DND-41 (cell line): ENCODE data around the gene RPIA.

Experiments used
- ATAC-seq: fragments of 200-7000 bp; cut with Tn5 transposase; 3 replicates; pipeline ENCODE4 v1.9.1; 2021; ENCODE audit warnings: low read depth; ENCODE audit not compliant: insufficient read depth
- DNase-seq: peaks from one replicate; pipeline ENCODE4 v3.0.0-alpha.2; 2020
- H2AFZ ChIP-seq: 2 replicates; pipeline ENCODE4 v1.6.0; 2012; ENCODE audit warnings: low read depth, low read length
- H3K27ac ChIP-seq: 2 replicates; pipeline ENCODE4 v1.5.1; 2012; ENCODE audit warnings: low read length, inconsistent platforms
- H3K27me3 ChIP-seq: fragments of 200-600 bp; sonication (generic); 2 replicates; pipeline ENCODE4 v1.6.0; 2012; ENCODE audit warnings: low read length, mild to moderate bottlenecking, inconsistent platforms; ENCODE audit not compliant: insufficient read depth, poor library complexity
- H3K36me3 ChIP-seq: 2 replicates; pipeline ENCODE4 v1.5.1; 2012; ENCODE audit warnings: low read length, inconsistent platforms; ENCODE audit not compliant: insufficient read depth
- H3K4me1 ChIP-seq: 2 replicates; pipeline ENCODE4 v1.5.1; 2012; ENCODE audit warnings: mild to moderate bottlenecking, low read length; ENCODE audit not compliant: insufficient read depth
- H3K4me2 ChIP-seq: 2 replicates; pipeline ENCODE4 v1.6.0; 2012; ENCODE audit warnings: mild to moderate bottlenecking, moderate library complexity, low read length, inconsistent platforms; ENCODE audit not compliant: insufficient read depth
- H3K4me3 ChIP-seq, 2 experiments: fragments of 200-600 bp in 1 of 2; shearing (Covaris generic) in 1 of 2; 2 replicates each; pipeline ENCODE4 v1.5.1; 2012 to 2016; ENCODE audit warnings: inconsistent platforms in 2 of 2, low read length in 2 of 2, mild to moderate bottlenecking in 2 of 2, low read depth in 1 of 2, moderate library complexity in 1 of 2
- H3K79me2 ChIP-seq: 2 replicates; pipeline ENCODE4 v1.6.0; 2012; ENCODE audit warnings: low read length, inconsistent platforms; ENCODE audit not compliant: insufficient read depth
- H3K9ac ChIP-seq: 2 replicates; pipeline ENCODE4 v1.6.0; 2012; ENCODE audit warnings: low read depth, mild to moderate bottlenecking, inconsistent platforms, low read length, moderate library complexity
- H3K9me3 ChIP-seq: 2 replicates; pipeline ENCODE4 v1.5.1; 2012; ENCODE audit warnings: low read length, moderate library complexity, mild to moderate bottlenecking, inconsistent platforms; ENCODE audit not compliant: insufficient read depth, severe bottlenecking
- H4K20me1 ChIP-seq: 2 replicates; pipeline ENCODE4 v1.6.0; 2012; ENCODE audit warnings: low read length; ENCODE audit not compliant: insufficient read depth
- EZH2 ChIP-seq: IDR thresholded peaks from 3 replicates; pipeline ENCODE4 v1.6.1; 2012; ENCODE audit warnings: borderline replicate concordance, low read depth, mild to moderate bottlenecking, moderate library complexity, low read length, inconsistent platforms; ENCODE audit not compliant: severe bottlenecking
- TF ChIP-seq, protein P1 (sequence below): IDR thresholded peaks from 2 replicates; pipeline ENCODE4 v1.5.1; 2012; ENCODE audit warnings: borderline replicate concordance, low read length, moderate library complexity, mild to moderate bottlenecking; ENCODE audit not compliant: poor library complexity, severe bottlenecking; ENCODE audit errors: extremely low read depth

The RPIA gene

DNA sequence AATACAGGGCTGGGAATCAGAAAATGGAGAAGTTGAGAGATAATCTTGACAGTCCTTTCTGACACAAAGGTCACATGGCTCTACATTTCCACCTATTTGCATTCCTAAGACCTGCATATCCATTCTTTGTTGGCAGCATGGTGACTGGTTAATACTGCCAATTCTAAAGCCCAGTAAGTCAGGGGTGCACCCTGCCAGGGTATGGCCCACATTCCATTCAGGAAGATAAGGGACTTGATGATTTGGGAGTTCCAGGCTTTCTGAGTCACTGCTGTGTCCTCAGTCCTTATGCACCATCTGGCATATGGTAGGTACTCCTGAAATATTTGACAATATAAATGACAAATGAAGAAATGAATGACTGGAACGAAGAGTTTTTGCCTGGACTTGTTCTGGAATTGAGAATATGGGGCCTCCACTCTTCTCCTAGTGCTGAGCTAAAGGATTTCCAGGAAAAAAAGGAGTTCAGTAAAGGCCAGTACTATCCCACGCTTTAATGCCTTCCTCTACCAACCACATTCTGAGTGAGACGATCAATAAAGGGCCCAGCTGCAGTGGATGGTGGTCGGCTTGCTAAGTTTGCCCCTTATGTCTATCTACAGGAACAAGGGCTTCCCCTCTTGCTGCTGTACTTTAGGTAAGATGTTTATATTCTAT, 32.5 kb upstream of the RPIA start:
- Histone ChIP-seq H2AFZ (no peak overlapping the region), H4K20me1 (no peaks in the 10 kb centered on the region), H3K27me3 (no peaks in the 10 kb centered on the region), H3K4me1 (no peaks in the 10 kb centered on the region), H3K36me3 (no peaks in the 10 kb centered on the region), H3K79me2 (no peaks in the 10 kb centered on the region), H3K4me3 (no peak overlapping the region), H3K9me3 (no peaks in the 10 kb centered on the region), H3K27ac (no peak overlapping the region), H3K9ac (no peak overlapping the region), H3K4me2 (no peak overlapping the region)
- DNase-seq: no peak
- ATAC-seq: no peak
- TF ChIP-seq, protein P1, sequence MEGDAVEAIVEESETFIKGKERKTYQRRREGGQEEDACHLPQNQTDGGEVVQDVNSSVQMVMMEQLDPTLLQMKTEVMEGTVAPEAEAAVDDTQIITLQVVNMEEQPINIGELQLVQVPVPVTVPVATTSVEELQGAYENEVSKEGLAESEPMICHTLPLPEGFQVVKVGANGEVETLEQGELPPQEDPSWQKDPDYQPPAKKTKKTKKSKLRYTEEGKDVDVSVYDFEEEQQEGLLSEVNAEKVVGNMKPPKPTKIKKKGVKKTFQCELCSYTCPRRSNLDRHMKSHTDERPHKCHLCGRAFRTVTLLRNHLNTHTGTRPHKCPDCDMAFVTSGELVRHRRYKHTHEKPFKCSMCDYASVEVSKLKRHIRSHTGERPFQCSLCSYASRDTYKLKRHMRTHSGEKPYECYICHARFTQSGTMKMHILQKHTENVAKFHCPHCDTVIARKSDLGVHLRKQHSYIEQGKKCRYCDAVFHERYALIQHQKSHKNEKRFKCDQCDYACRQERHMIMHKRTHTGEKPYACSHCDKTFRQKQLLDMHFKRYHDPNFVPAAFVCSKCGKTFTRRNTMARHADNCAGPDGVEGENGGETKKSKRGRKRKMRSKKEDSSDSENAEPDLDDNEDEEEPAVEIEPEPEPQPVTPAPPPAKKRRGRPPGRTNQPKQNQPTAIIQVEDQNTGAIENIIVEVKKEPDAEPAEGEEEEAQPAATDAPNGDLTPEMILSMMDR: no peak
- no peak for TF ChIP-seq EZH2

DNA sequence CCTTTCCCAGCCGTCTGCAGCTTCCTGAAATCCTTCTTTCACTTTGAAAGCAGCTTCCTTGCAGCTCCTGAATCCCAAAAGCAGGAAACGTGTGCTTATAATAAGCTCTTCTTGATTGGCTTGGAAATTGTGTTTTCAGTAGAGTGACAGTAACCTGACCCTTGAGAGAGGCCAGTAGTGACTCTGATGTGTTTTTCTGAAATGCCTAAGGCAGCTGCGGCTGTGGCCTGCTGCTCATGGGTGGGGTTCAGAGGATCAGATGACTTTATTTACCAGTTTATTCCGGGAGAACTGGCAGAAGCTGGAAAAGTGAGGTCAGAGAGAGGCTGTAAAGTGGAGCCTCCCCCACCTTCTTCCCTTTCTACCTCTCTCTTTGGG, 31.9 kb upstream of the RPIA start:
- Histone ChIP-seq H3K27me3 (no peaks in the 10 kb centered on the region), H3K9ac (no peak overlapping the region), H3K4me3 (no peak overlapping the region), H4K20me1 (no peaks in the 10 kb centered on the region), H3K4me1 (no peaks in the 10 kb centered on the region), H3K4me2 (no peak overlapping the region), H3K27ac (no peak overlapping the region), H2AFZ (no peak overlapping the region), H3K79me2 (no peaks in the 10 kb centered on the region), H3K9me3 (no peaks in the 10 kb centered on the region), H3K36me3 (no peaks in the 10 kb centered on the region)
- TF ChIP-seq EZH2: no peak
- TF ChIP-seq, protein P1: no peak
- DNase-seq: no peak
- ATAC-seq: no peak

DNA sequence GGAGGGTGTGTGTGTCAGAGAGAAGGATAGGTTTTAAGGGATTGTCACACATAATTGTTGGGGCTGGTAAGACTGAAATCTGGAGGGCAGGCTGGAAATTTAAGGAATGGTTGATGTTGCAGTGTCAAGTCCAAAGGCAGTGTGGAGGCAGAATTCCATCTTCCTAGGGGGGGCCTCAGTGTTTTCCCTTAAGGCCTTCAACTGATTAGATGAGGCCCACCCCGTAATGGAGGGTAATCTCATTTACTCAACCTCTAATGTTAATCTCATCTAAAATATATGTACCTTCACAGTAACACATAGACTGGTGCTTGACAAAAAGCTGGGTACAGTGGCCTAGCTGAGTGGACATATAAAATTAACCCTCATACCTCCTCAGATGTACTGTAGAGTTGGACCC, 30.9 kb upstream of the RPIA start:
- no peak for ATAC-seq
- Histone ChIP-seq H3K79me2 (no peaks in the 10 kb centered on the region), H3K4me1 (no peaks in the 10 kb centered on the region)

More for the DNA sequence above, 30.9 kb upstream of the RPIA start:
- no peak for TF ChIP-seq EZH2
- TF ChIP-seq, protein P1: no peak
- DNase-seq: no peak
- Histone ChIP-seq H3K4me3 (no peak overlapping the region), H3K9me3 (no peaks in the 10 kb centered on the region), H3K9ac (no peak overlapping the region), H3K4me2 (no peak overlapping the region), H3K36me3 (no peaks in the 10 kb centered on the region), H3K27ac (no peak overlapping the region), H4K20me1 (no peaks in the 10 kb centered on the region; the same call in 1 of the 2 replicates), H3K27me3 (no peaks in the 10 kb centered on the region), H2AFZ (no peak overlapping the region)
